ENCODE results near the gene DLGAP3.

- TF ChIP-seq POLR2A (IDR thresholded peaks at IDR 0.05) (no peak), CTCF (IDR thresholded peaks at IDR 0.05) (no peak), POLR2AphosphoS5 (IDR thresholded peaks at IDR 0.05) (no peak), EP300 (IDR thresholded peaks at IDR 0.05) (no peak)
Observed at GRCh38 chr1:34889705-34890104, 39.7 kb downstream of the DLGAP3 start.

Measured in suprapubic skin (tissue), 4 donors.